ENCODE results near the gene PNPLA7.

PNPLA7 gene

GRCh38 chr9:137492464-137493363, 57.5 kb downstream of the PNPLA7 start:
- DNase-seq, result no peak

- DNase-seq, result no peak
Observed at GRCh38 chr9:137491735-137492432, 58.3 kb downstream of the PNPLA7 start.

- DNase-seq, result no peak
Observed at GRCh38 chr9:137490532-137491186, 59.5 kb downstream of the PNPLA7 start.

GRCh38 chr9:137488906-137489305, 61.3 kb downstream of the PNPLA7 start:
- DNase-seq, result no peak

- DNase-seq, result no peak
Observed at GRCh38 chr9:137488327-137488653, 61.9 kb downstream of the PNPLA7 start.

- DNase-seq, result no peak
Observed at GRCh38 chr9:137487454-137488326, 62.5 kb downstream of the PNPLA7 start.

- DNase-seq, result no peak
Observed at GRCh38 chr9:137486545-137487453, 63.4 kb downstream of the PNPLA7 start.

GRCh38 chr9:137486141-137486490, 64.1 kb downstream of the PNPLA7 start:
- DNase-seq, result no peak

GRCh38 chr9:137485343-137486140, 64.7 kb downstream of the PNPLA7 start:
- no peak for DNase-seq

GRCh38 chr9:137484551-137485315, 65.5 kb downstream of the PNPLA7 start:
- no peak for DNase-seq

GRCh38 chr9:137482094-137482781, 68.0 kb downstream of the PNPLA7 start:
- DNase-seq, result no peak

- no peak for DNase-seq
Observed at GRCh38 chr9:137480686-137481683, 69.2 kb downstream of the PNPLA7 start.

GRCh38 chr9:137479892-137480685, 70.1 kb downstream of the PNPLA7 start:
- no peak for DNase-seq

- DNase-seq, result no peak
Observed at GRCh38 chr9:137478962-137479861, 71.0 kb downstream of the PNPLA7 start.

GRCh38 chr9:137478613-137478961, 71.6 kb downstream of the PNPLA7 start:
- DNase-seq, result no peak

Data from NCI-H446 (cell line).